A549 (cell line): ENCODE measurements around the gene UIMC1. TPM values are rescaled to one million over a fixed set of nuclear protein-coding genes. Genes with fewer than 3 reads are reported as not detected.

Experiments used
- ATAC-seq, 2 experiments: fragments of 200-7000 bp in 1 of 2; fragments of >200 bp in 1 of 2; cut with Nextera tagmentation in 1 of 2; cut with Tn5 transposase in 1 of 2; 3 replicates each; pipeline versions ENCODE4 v1.8.0 to v1.9.1; 2018 to 2020; ENCODE audit warnings: mild to moderate bottlenecking in 1 of 2, moderate library complexity in 1 of 2
- CTCF ChIA-PET: fragments of 300-600 bp; sonication (Branson Sonifier 250); formaldehyde crosslinking; extraction: SDS; loops from one replicate; lab custom pipeline; 2021; ENCODE audit warnings: antibody characterized with exemption, inconsistent platforms; lab: Yijun Ruan, JAX
- POLR2A ChIA-PET: fragments of 350-600 bp; formaldehyde crosslinking; extraction: SDS; loops from one replicate; lab custom pipeline; 2021; ENCODE audit warnings: antibody characterized with exemption, inconsistent platforms; lab: Yijun Ruan, JAX
- DNase-seq, 2 experiments: peaks; one replicate each; pipeline versions ENCODE4 v3.0.0 to v3.0.0-alpha.2; 2011 to 2016; ENCODE audit warnings: low read depth in 1 of 2, low spot score in 1 of 2
- FAIRE-seq: peaks from 2 replicates; lab custom pipeline; 2011; peaks lifted over from hg19 to GRCh38; lab: Jason Lieb, UNC
- H3K27ac ChIP-seq, 2 experiments: fragments of >200 bp; sonication (Bioruptor Twin); formaldehyde crosslinking; 3 replicates each; pipeline ENCODE4 v1.5.1; 2016 to 2017
- H3K4me1 ChIP-seq: fragments of >200 bp; sonication (Bioruptor Twin); formaldehyde crosslinking; 3 replicates; pipeline ENCODE4 v1.6.1; 2016
- H3K4me2 ChIP-seq: fragments of >200 bp; sonication (Bioruptor Twin); formaldehyde crosslinking; 3 replicates; pipeline ENCODE4 v1.6.1; 2016
- H3K4me3 ChIP-seq: fragments of >200 bp; sonication (Bioruptor Twin); formaldehyde crosslinking; 3 replicates; pipeline ENCODE4 v1.5.1; 2016
- H3K9me3 ChIP-seq: fragments of >200 bp; sonication (Bioruptor Twin); formaldehyde crosslinking; 3 replicates; pipeline ENCODE4 v1.6.1; 2016
- BHLHE40 ChIP-seq: IDR thresholded peaks from 2 replicates; pipeline ENCODE4 v1.6.1; 2012; ENCODE audit warnings: low read depth, low read length, inconsistent platforms
- CBX2 ChIP-seq: fragments of 200-600 bp; sonication (generic); IDR thresholded peaks from 2 replicates; pipeline ENCODE4 v1.6.1; 2016; ENCODE audit warnings: low read depth, mild to moderate bottlenecking, borderline replicate concordance
- CHD4 ChIP-seq: fragments of 200-600 bp; sonication (generic); IDR thresholded peaks from 2 replicates; pipeline ENCODE4 v1.6.1; 2016; ENCODE audit warnings: antibody characterized with exemption, mild to moderate bottlenecking, borderline replicate concordance
- EHMT2 ChIP-seq: fragments of 200-600 bp; sonication (generic); IDR thresholded peaks from 2 replicates; pipeline ENCODE4 v1.6.1; 2016; ENCODE audit warnings: antibody characterized with exemption, low read depth, mild to moderate bottlenecking, moderate library complexity
- EP300 ChIP-seq, 2 experiments: fragments of >200 bp; sonication (Bioruptor Twin); formaldehyde crosslinking; IDR thresholded peaks; 2 replicates in 1 of 2; 3 replicates in 1 of 2; pipeline ENCODE4 v1.6.1; 2016 to 2017
- ESRRA ChIP-seq: fragments of 150-350 bp; IDR thresholded peaks from 2 replicates; pipeline ENCODE4 v1.6.1; 2014; ENCODE audit warnings: mild to moderate bottlenecking, low read length, borderline replicate concordance
- GATA3 ChIP-seq: IDR thresholded peaks from 2 replicates; pipeline ENCODE4 v1.6.1; 2012; ENCODE audit warnings: borderline replicate concordance
- HDAC2 ChIP-seq: fragments of 200-600 bp; sonication (generic); IDR thresholded peaks from 2 replicates; pipeline ENCODE4 v1.6.1; 2016
- HOXA7 ChIP-seq: fragments of 250-450 bp; sonication (Bioruptor Pico); IDR thresholded peaks from 2 replicates; pipeline ENCODE4 v1.5.0; 2020; ENCODE audit warnings: mild to moderate bottlenecking, moderate library complexity
- MAFK ChIP-seq: fragments of 450-650 bp; IDR thresholded peaks from 2 replicates; pipeline ENCODE4 v1.6.1; 2014; ENCODE audit not compliant: partially characterized antibody
- MAZ ChIP-seq: fragments of 150-350 bp; IDR thresholded peaks from 2 replicates; pipeline ENCODE4 v1.6.1; 2014; ENCODE audit warnings: antibody characterized with exemption, low read depth, low read length, borderline replicate concordance
- MYC ChIP-seq: IDR thresholded peaks from 2 replicates; pipeline ENCODE4 v1.6.1; 2012; ENCODE audit warnings: mild to moderate bottlenecking, inconsistent platforms, low read length, improper control_type of control experiment, borderline replicate concordance
- NFE2L2 ChIP-seq: fragments of 150-350 bp; conservative IDR thresholded peaks from 2 replicates; pipeline ENCODE4 v1.6.1; 2014; ENCODE audit warnings: low read length
- NPAS2 ChIP-seq: fragments of 250-450 bp; sonication (Bioruptor Pico); IDR thresholded peaks from 2 replicates; pipeline ENCODE4 v1.8.0; 2022; ENCODE audit warnings: mild to moderate bottlenecking, moderate library complexity, borderline replicate concordance
- NR3C1 ChIP-seq: fragments of >200 bp; sonication (Bioruptor Twin); formaldehyde crosslinking; IDR thresholded peaks from 3 replicates; pipeline ENCODE4 v1.6.1; 2017
- POLR2AphosphoS2 ChIP-seq: conservative IDR thresholded peaks from 2 replicates; pipeline ENCODE4 v1.6.1; 2012; ENCODE audit warnings: low read length, improper control_type of control experiment, inconsistent platforms
- RNF2 ChIP-seq: fragments of 200-600 bp; sonication (generic); IDR thresholded peaks from 2 replicates; pipeline ENCODE4 v1.6.1; 2016; ENCODE audit warnings: low read depth, mild to moderate bottlenecking, antibody characterized with exemption, moderate library complexity, borderline replicate concordance
- WGBS: methylation state at CpG from one replicate; pipeline ENCODE4 v1.1.6; 2017; ENCODE audit errors: missing lambda C conversion rate; 5-methylcytosine and 5-hydroxymethylcytosine counted together
- polyA plus RNA-seq, 4 experiments: library from polyadenylated mRNA; depleted of rRNA in 3 of 4; stranded (reverse); fragments of >200 nt; fragmentation: RNase III in 1 of 4; extraction: RNeasy Plus Mini Kit Qiagen cat#74134 plus additional on column Dnase treatment in 1 of 4; gene quantifications; 2 replicates in 3 of 4; 3 replicates in 1 of 4; pipeline ENCODE4 v1.2.3, GENCODE V29; 2011 to 2017
- TF ChIP-seq, protein P1 (sequence below): IDR thresholded peaks from 2 replicates; pipeline ENCODE4 v1.6.1; 2012
- TF ChIP-seq, protein P2 (sequence below): fragments of >200 bp; sonication (Bioruptor Twin); formaldehyde crosslinking; IDR thresholded peaks from 3 replicates; pipeline ENCODE4 v1.5.1; 2016
- TF ChIP-seq, protein P3 (sequence below): fragments of >200 bp; sonication (Bioruptor Twin); formaldehyde crosslinking; IDR thresholded peaks from 3 replicates; pipeline ENCODE4 v1.6.1; 2016
- TF ChIP-seq, protein P4 (sequence below): fragments of 200-600 bp; sonication (generic); IDR thresholded peaks from 2 replicates; pipeline ENCODE4 v1.6.1; 2016; ENCODE audit warnings: antibody characterized with exemption, mild to moderate bottlenecking, moderate library complexity

Gene UIMC1
- polyA plus RNA-seq, 2 of the 4 experiments (the other 2 are of a cell fraction): 47.8 to 52.5 TPM

DNA sequence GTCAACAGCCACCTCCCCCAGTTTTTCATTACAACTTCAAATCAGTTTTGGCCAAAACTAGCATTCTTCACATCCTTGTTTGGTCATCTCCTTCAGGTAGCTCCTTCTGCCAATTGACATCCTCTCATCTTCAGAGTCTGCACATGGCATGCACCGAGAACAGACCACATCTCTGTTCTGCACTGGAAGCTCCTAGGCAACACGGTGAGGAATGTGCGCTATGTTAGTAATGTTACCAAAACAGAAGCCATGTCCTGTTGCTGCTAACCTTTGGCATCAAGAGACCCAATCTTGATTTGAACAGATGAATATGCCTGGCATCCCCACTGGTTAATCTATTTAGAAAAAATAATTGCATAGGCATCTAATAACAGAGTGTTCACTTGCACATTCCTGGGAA, 102.3 kb downstream of the UIMC1 start:
- CTCF ChIA-PET: interaction anchor here (1.0 to 1.3 kb wide), 3 partner anchors 19 to 118 kb away, joined by 3 read pairs; partner anchors contain the start of gene ZNF346
- 94% methylated on average over 3 of the region's 3 CpGs for WGBS
- no peak for TF ChIP-seq GATA3
- no peak for TF ChIP-seq HDAC2
- no peak for TF ChIP-seq NPAS2 (CRISPR knock-in tag)
- no peak for TF ChIP-seq CHD4
- no peak for TF ChIP-seq RNF2
- TF ChIP-seq, protein P1, sequence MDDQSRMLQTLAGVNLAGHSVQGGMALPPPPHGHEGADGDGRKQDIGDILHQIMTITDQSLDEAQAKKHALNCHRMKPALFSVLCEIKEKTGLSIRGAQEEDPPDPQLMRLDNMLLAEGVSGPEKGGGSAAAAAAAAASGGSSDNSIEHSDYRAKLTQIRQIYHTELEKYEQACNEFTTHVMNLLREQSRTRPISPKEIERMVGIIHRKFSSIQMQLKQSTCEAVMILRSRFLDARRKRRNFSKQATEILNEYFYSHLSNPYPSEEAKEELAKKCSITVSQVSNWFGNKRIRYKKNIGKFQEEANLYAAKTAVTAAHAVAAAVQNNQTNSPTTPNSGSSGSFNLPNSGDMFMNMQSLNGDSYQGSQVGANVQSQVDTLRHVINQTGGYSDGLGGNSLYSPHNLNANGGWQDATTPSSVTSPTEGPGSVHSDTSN: no peak
- TF ChIP-seq HOXA7 (CRISPR knock-in tag): no peak
- TF ChIP-seq ESRRA: no peak
- no peak for TF ChIP-seq EP300 (IDR thresholded peaks at IDR 0.05)
- no peak for TF ChIP-seq EHMT2
- TF ChIP-seq CBX2: no peak
- TF ChIP-seq NFE2L2: no peak
- TF ChIP-seq POLR2AphosphoS2: no peak
- TF ChIP-seq NR3C1: no peak
- TF ChIP-seq, protein P2, sequence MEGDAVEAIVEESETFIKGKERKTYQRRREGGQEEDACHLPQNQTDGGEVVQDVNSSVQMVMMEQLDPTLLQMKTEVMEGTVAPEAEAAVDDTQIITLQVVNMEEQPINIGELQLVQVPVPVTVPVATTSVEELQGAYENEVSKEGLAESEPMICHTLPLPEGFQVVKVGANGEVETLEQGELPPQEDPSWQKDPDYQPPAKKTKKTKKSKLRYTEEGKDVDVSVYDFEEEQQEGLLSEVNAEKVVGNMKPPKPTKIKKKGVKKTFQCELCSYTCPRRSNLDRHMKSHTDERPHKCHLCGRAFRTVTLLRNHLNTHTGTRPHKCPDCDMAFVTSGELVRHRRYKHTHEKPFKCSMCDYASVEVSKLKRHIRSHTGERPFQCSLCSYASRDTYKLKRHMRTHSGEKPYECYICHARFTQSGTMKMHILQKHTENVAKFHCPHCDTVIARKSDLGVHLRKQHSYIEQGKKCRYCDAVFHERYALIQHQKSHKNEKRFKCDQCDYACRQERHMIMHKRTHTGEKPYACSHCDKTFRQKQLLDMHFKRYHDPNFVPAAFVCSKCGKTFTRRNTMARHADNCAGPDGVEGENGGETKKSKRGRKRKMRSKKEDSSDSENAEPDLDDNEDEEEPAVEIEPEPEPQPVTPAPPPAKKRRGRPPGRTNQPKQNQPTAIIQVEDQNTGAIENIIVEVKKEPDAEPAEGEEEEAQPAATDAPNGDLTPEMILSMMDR: no peak
- TF ChIP-seq MAZ: no peak
- no peak for TF ChIP-seq MYC
- TF ChIP-seq, protein P3, sequence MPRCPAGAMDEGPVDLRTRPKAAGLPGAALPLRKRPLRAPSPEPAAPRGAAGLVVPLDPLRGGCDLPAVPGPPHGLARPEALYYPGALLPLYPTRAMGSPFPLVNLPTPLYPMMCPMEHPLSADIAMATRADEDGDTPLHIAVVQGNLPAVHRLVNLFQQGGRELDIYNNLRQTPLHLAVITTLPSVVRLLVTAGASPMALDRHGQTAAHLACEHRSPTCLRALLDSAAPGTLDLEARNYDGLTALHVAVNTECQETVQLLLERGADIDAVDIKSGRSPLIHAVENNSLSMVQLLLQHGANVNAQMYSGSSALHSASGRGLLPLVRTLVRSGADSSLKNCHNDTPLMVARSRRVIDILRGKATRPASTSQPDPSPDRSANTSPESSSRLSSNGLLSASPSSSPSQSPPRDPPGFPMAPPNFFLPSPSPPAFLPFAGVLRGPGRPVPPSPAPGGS: no peak
- no peak for TF ChIP-seq BHLHE40

DNA sequence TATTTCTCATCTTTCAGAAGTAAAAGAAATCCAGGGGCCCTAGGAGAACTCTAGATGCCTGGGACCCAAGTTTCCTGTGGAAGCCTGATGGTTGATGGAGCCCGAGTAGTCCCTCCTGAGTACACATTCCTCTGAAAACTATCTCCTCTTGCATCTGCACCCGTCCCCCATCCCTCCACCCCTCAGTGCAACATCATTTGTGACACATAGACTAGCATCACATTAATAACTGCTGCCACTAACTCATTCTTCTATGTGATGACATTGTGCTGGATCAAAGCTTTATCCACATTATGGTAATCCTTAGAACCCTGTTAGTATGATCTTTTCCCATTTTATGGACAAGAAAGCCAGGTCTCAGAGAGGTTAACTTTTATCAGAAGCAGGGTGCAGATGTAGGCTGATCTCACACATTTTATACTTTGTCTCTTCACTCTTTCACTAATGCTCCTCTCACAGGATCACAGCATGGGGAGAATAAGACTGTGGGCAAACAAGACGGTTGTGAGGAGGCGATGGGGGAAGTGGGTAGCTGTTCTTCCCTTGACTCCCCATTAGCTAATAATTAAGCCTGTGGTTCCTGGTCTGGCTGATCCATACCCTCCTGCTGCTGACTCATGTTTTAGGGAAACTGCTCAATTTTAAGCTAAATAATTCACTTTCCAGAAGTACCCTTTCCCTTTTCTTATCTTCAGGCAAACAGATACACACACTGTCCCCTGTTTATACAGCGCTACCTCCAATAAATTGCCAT, 103.5 kb downstream of the UIMC1 start:
- Histone ChIP-seq H3K4me2 (peak overlapping the region; percentile 59), H3K27ac (peak overlapping the region; percentile 62 to 76), H3K9me3 (no peaks in the 10 kb centered on the region), H3K4me3 (no peak overlapping the region), H3K4me1 (peaks cover 38% of the 10 kb centered on the region)
- ChIA-PET CTCF (interaction anchor here (0.6 to 2.1 kb wide), 8 partner anchors 16 to 245 kb away, joined by 3 to 9 read pairs (median 4); partner anchors contain the start of gene ZNF346), POLR2A (interaction anchor here (0.6 kb wide), 1 partner anchor 533 kb away, joined by 3 read pairs; no protein-coding TSS in a partner anchor)
- WGBS: 67% methylated on average over 5 of the region's 5 CpGs
- FAIRE-seq (no peak), DNase-seq (peak; percentile 33 to 43), ATAC-seq (peak; percentile 31 to 63; a peak in 4 of 6 replicates)
- TF ChIP-seq MAFK: peak; percentile 19
- TF ChIP-seq, protein P4, sequence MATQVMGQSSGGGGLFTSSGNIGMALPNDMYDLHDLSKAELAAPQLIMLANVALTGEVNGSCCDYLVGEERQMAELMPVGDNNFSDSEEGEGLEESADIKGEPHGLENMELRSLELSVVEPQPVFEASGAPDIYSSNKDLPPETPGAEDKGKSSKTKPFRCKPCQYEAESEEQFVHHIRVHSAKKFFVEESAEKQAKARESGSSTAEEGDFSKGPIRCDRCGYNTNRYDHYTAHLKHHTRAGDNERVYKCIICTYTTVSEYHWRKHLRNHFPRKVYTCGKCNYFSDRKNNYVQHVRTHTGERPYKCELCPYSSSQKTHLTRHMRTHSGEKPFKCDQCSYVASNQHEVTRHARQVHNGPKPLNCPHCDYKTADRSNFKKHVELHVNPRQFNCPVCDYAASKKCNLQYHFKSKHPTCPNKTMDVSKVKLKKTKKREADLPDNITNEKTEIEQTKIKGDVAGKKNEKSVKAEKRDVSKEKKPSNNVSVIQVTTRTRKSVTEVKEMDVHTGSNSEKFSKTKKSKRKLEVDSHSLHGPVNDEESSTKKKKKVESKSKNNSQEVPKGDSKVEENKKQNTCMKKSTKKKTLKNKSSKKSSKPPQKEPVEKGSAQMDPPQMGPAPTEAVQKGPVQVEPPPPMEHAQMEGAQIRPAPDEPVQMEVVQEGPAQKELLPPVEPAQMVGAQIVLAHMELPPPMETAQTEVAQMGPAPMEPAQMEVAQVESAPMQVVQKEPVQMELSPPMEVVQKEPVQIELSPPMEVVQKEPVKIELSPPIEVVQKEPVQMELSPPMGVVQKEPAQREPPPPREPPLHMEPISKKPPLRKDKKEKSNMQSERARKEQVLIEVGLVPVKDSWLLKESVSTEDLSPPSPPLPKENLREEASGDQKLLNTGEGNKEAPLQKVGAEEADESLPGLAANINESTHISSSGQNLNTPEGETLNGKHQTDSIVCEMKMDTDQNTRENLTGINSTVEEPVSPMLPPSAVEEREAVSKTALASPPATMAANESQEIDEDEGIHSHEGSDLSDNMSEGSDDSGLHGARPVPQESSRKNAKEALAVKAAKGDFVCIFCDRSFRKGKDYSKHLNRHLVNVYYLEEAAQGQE: no peak

More for the DNA sequence above, 102.3 kb downstream of the UIMC1 start:
- FAIRE-seq (no peak), ATAC-seq (no peak), DNase-seq (no peak)
- H3K27ac ChIP-seq: peak overlapping the region; percentile 62 to 76; a peak in 2 of 6 replicates
- POLR2A ChIA-PET: no interaction called here
- 0 out of 3 replicates have a peak overlapping the region, but pooled peaks have one; percentile 59 for H3K4me2 ChIP-seq
- H3K4me1 ChIP-seq: peaks cover 38% of the 10 kb centered on the region
- H3K9me3 ChIP-seq: no peaks in the 10 kb centered on the region
- no peak overlapping the region for H3K4me3 ChIP-seq
